22Rv1 (cell line): ENCODE results near the gene PPFIA1.

Experiments
- CTCF ChIP-seq: fragments of 450-650 bp; IDR thresholded peaks from 2 replicates; pipeline ENCODE4 v1.5.1; 2017; ENCODE audit warnings: mild to moderate bottlenecking
- ZFX ChIP-seq: fragments of 450-650 bp; IDR thresholded peaks from 2 replicates; pipeline ENCODE4 v1.6.1; 2017; ENCODE audit warnings: antibody characterized with exemption, borderline replicate concordance

GRCh38 chr11:70297341-70297740 is 26.9 kb downstream of the PPFIA1 start:
- TF ChIP-seq CTCF (no peak), ZFX (no peak)
